Measurements from ENCODE around the gene LRRTM3.

LRRTM3 gene

GRCh38 chr10:66982053-66982420, 56.2 kb downstream of the LRRTM3 start:
- no peaks in the 10 kb centered on the region for H3K27me3 ChIP-seq
- no peak overlapping the region for H3K4me3 ChIP-seq (ENCODE audit: low read depth in 1 of 2, low read length in 1 of 2)
- no peak overlapping the region for H3K27ac ChIP-seq
- no peak for TF ChIP-seq CTCF (IDR thresholded peaks at IDR 0.05)
- H3K9me3 ChIP-seq: no peaks in the 10 kb centered on the region
- no peaks in the 10 kb centered on the region for H3K4me1 ChIP-seq (ENCODE audit: control insufficient read depth in 1 of 2, insufficient read depth in 1 of 2, low read depth in 1 of 2, low read length in 1 of 2)
- H3K36me3 ChIP-seq: no peaks in the 10 kb centered on the region

- no peak for TF ChIP-seq CTCF (IDR thresholded peaks at IDR 0.05)
- Histone ChIP-seq H3K9me3 (no peaks in the 10 kb centered on the region), H3K4me3 (ENCODE audit: low read depth in 1 of 2, low read length in 1 of 2) (no peak overlapping the region), H3K27me3 (no peaks in the 10 kb centered on the region), H3K27ac (no peak overlapping the region), H3K36me3 (no peaks in the 10 kb centered on the region), H3K4me1 (ENCODE audit: control insufficient read depth in 1 of 2, insufficient read depth in 1 of 2, low read depth in 1 of 2, low read length in 1 of 2) (no peaks in the 10 kb centered on the region)
These were observed 57.1 kb downstream of the LRRTM3 start for GRCh38 chr10:66982792-66983474.

GRCh38 chr10:66983475-66983818, 57.6 kb downstream of the LRRTM3 start:
- H3K36me3 ChIP-seq: no peaks in the 10 kb centered on the region
- no peaks in the 10 kb centered on the region for H3K9me3 ChIP-seq

GRCh38 chr10:66990143-66990830, 64.5 kb downstream of the LRRTM3 start:
- TF ChIP-seq CTCF (IDR thresholded peaks at IDR 0.05): no peak
- no peaks in the 10 kb centered on the region for H3K9me3 ChIP-seq
- H3K36me3 ChIP-seq: no peaks in the 10 kb centered on the region
- H3K4me1 ChIP-seq (ENCODE audit: control insufficient read depth in 1 of 2, insufficient read depth in 1 of 2, low read depth in 1 of 2, low read length in 1 of 2): no peaks in the 10 kb centered on the region
- H3K4me3 ChIP-seq (ENCODE audit: low read depth in 1 of 2, low read length in 1 of 2): no peak overlapping the region
- no peaks in the 10 kb centered on the region for H3K27me3 ChIP-seq
- no peak overlapping the region for H3K27ac ChIP-seq

More at GRCh38 chr10:66983475-66983818, 57.6 kb downstream of the LRRTM3 start:
- no peaks in the 10 kb centered on the region for H3K27me3 ChIP-seq
- no peak overlapping the region for H3K4me3 ChIP-seq (ENCODE audit: low read depth in 1 of 2, low read length in 1 of 2)
- no peak for TF ChIP-seq CTCF (IDR thresholded peaks at IDR 0.05)
- H3K4me1 ChIP-seq (ENCODE audit: control insufficient read depth in 1 of 2, insufficient read depth in 1 of 2, low read depth in 1 of 2, low read length in 1 of 2): no peaks in the 10 kb centered on the region
- no peak overlapping the region for H3K27ac ChIP-seq

GRCh38 chr10:66996996-66997395, 71.2 kb downstream of the LRRTM3 start:
- Histone ChIP-seq H3K36me3 (no peaks in the 10 kb centered on the region), H3K27me3 (no peaks in the 10 kb centered on the region), H3K9me3 (no peaks in the 10 kb centered on the region), H3K27ac (no peak overlapping the region), H3K4me3 (ENCODE audit: low read depth in 1 of 2, low read length in 1 of 2) (no peak overlapping the region), H3K4me1 (ENCODE audit: control insufficient read depth in 1 of 2, insufficient read depth in 1 of 2, low read depth in 1 of 2, low read length in 1 of 2) (no peaks in the 10 kb centered on the region)
- TF ChIP-seq CTCF (IDR thresholded peaks at IDR 0.05): no peak

All from neutrophil (primary cell).